ENCODE measurements around the gene AGBL4.

Gene AGBL4

DNA sequence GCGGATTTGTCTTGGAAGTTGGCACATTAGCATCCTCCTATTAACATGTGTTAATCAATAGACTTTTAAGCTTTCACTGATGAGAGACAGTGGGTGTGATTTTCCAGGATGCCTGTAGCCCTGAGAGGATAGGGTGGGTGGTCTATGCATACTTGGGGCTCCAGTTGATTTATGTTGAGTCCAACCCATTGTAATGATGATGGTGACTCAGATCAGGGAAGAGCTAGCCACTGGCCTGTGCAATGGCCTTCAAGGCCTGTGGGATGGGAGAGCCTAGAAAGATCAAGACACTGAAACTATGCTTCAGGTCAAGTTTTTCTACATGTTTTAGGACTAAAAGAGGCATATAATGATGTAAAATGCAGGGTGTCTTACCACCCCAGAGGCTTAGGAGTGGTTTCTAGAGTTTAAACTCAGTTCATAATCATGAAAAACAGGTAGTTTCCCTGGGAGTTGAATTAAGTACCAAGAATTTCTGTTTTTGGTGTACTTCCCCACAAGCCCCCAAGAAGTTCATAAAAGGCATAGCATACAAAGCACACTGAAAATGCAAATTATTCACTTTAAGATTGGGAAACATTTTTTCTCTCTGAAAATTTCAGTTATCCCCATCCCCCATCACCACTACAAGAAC lies 1267.0 kb downstream of the AGBL4 start:
- DNase-seq, result no peak

DNA sequence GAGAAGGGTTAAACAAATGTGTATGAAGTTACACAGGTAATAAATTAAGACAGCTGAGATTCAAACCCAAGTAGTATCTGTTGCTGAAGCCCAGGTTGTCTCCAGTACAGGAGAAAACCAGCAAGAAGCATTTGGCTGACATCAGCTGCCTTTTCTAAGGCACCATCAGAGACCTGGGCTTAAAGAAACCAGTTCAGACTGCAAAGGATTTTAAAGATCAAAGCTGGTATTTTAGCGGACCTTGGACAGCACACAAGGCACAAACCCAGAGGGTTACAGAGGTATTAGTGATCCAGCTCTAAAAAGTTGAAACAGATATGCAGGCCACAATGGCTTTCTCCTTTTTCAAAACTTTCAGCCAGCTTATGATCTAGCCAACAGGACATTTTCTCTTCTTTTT lies 1270.5 kb downstream of the AGBL4 start:
- no peak for DNase-seq

DNA sequence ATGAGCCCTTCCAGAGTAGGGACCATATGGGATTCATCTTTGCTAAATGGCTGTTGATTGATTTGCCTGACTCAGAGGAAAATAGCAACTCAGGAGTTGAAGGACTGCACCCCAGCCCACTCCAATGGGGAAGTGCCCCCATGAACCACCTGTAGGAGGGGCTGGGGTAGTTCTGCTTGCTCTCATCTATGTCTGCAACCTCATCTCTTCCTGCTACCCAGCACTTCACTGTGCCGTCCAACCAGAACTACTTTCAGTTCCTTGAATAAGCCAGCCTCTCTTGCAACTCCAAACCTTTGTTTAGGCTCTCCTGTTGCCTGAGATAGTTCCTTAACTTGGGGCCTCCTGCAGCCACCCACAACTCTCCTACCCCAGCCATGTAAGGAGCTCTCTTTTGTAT lies 1273.6 kb downstream of the AGBL4 start:
- DNase-seq, result no peak

- DNase-seq, result no peak
Observed at GRCh38 chr1:48749068-48749467, 1274.7 kb downstream of the AGBL4 start.

DNA sequence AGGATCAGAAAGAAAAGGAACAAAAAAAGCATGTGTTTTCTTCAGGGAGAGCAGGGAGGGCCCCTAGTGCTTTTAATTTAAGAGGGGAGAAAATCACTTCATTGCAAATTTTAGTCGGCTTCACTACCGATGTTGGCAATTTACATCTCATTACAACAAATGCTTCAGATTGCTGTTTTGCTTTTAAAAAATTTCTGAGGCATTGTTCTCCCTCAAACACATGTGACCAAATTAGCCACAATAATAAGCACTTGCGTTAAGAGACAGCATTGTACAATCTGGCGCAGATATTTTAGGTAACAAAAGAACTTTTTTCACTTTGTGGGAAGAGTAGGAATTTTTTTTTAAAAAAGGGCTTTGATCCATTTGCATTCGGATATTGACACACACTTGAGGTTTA lies 1276.8 kb downstream of the AGBL4 start:
- peak; percentile 32 for DNase-seq

GRCh38 chr1:48744032-48744431 lies 1279.7 kb downstream of the AGBL4 start:
- peak; percentile 54 for DNase-seq

DNA sequence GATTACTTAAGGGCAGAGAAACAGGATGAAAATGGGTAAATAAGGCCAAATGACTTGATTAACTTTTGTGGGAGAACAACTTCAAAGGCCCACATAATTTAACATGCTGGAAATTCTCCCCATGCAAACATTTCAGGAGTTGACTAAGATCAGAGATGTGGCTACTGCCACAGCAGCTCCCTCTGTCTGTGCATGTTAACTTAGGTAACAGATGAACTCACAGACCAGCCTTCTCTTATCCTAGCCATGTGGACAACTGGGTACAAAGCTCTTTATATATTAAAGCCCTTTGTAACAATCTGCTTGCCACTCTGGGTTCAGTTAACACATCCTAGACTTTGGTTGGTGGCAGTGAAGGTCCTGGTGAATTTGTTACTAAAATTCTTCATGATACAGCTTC lies 1280.3 kb downstream of the AGBL4 start:
- DNase-seq, result no peak

- DNase-seq, result peak; percentile 14
Observed at GRCh38 chr1:48741380-48741779, 1282.4 kb downstream of the AGBL4 start.

DNA sequence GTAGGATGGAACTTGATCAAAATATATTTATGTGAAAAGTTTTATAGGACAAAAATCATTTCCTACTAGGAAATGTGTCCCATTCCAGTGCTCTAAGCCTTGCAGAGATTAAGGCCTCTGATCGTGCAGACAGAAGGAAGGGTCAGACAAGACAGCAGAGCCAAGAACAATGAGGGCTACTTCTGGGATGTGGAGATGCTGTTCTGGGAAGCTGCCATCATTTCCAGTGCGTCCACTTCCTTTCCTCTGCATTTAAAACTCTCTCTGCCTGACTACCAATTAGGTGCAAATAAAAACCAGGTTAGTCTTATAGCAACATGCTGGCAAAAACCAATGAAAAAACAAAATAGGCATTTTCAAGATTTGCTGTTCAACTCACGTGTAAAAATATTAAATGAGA lies 1283.1 kb downstream of the AGBL4 start:
- no peak for DNase-seq

GRCh38 chr1:48739091-48739490 lies 1284.7 kb downstream of the AGBL4 start:
- no peak for DNase-seq

- no peak for DNase-seq
Observed at GRCh38 chr1:48738356-48738755, 1285.4 kb downstream of the AGBL4 start.

- DNase-seq, result no peak
Observed at GRCh38 chr1:48735796-48736195, 1288.0 kb downstream of the AGBL4 start.

GRCh38 chr1:48730164-48730910 lies 1293.4 kb downstream of the AGBL4 start:
- no peak for DNase-seq

DNA sequence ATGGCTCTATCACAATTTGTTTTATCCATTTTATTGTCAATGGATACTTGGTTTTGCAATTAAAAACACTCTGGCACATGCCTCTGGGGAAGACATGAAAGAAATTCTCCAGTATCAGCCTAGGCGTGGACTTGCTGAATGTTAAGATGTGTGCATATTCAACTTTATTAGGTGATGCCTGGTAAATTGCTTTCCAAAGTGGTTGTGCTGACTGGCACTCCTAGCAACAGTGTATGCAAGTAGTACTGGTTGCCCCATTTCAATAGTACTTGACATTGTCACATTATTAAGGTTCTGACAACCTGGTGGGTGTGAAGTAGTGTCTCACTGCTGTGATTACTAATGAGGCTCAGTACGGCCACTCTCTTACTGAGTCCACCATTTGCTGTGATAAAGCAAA lies 1295.2 kb downstream of the AGBL4 start:
- DNase-seq, result peak; percentile 31

GRCh38 chr1:48726557-48727215 lies 1297.1 kb downstream of the AGBL4 start:
- DNase-seq, result no peak

DNA sequence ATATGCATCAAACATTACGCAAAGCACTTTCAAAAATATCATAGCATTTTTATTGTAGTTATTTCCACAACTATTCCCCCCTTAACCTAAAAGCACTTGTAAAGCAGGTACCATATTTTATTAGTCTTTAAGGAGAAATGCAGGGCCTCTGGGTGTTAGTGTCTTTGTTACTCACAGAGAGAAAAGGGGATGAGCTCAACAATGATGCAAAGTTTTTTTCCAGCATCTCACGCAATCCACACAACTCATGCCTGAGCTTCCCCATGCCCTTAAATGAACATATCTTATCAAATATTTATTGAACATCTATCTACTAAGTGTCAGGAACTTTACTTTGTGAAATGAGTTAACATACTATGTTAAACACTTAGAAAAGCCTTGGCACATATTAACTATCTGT lies 1297.6 kb downstream of the AGBL4 start:
- DNase-seq, result no peak

DNA sequence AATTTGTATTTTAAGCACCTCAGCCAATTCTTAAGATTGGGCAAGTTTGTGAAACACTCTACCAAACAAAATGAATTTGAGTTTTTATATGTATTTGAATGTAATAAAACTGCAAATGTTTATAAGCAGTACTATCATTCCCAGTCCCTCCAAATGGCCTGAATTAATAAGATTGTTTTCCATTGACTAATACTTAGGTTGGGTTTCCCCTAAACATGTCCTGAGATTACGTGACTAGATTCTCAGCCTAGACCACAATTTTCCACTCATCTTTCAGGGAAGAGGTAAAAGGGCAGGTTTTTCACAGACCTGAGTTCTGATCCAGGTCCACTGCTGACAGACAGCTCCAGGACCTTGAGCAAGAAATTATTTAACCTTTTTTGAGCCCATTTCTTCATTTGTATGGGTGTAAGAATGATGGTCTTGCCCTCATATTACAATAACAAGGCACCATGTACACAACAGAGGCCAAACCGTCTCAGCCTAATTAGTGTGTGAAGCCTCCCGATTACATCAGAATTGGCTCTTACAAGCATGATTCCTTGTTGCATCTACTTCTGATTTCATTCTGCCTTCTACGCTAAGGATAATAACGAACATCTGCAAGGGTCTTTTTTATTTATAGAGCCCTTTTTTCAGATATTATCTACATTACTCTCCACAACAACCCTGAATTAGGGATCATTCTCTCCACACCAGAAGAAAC lies 1298.3 kb downstream of the AGBL4 start:
- no peak for DNase-seq

DNA sequence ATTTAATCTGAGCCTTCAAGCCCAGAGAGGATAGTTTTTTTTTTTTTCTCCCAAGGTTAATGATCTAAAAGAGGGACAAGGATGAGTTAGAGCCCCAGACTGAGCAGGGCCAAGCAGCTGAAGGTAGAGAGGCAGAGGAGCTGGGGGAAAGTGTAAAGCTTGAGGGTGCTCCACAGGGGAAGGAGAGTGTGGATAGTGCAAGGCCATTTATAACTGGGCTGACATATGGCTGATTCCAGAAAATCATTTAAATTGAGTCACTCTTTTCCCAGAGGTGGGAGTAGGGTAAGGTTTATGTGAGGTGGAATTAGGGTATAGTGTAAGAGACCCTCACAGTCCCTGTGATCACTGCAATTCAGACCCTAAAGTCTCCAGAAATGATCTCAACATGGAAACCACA lies 1302.8 kb downstream of the AGBL4 start:
- DNase-seq, result no peak

- no peak for DNase-seq
Observed at GRCh38 chr1:48718705-48719104, 1305.0 kb downstream of the AGBL4 start.

DNA sequence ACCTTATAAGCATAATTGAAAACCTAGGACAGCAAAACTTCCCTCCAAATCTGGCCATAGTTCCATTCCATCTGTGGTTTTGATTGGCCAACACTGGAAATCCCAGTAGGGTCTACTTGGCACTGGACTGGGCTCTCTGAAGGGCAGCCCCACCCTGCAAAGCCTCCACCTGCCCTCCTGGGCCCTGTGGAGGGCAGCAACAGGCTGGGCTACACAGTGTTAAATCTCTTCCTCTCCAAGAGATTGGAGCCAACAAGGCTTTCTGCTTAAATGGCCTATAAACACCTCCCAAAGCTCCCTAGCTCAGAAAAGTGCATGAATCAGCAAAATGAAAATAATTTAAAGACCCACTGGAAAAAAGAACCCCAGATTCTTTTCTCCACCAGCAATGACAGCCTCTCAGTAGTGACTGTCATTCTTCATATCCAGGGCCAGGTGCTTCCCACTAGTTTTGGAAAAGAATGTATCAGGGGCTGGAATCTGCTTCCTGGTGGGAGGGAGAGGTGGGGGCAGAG lies 1305.6 kb downstream of the AGBL4 start:
- DNase-seq, result no peak

- no peak for DNase-seq
Observed at GRCh38 chr1:48717082-48717481, 1306.7 kb downstream of the AGBL4 start.

DNA sequence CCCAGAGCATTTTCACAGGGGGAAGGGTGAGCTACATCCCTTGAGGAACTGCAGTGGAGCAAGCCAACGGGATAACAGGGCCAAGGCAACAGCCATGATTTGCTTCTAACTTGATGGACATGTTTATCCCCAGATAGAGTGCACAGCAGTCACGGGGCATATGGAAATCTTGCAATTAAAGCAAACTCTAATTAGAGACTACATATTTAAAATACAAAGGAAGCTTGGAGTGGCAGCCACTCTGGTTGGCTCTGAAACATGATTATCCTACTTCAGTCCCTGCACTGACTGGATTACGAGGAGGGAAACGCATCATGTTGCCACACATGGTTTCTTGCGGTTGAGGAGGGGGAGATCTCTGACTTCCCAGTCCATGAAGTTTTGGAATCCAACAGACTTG lies 1307.8 kb downstream of the AGBL4 start:
- DNase-seq, result no peak

GRCh38 chr1:48710915-48711314 lies 1312.8 kb downstream of the AGBL4 start:
- no peak for DNase-seq
